Measurements from ENCODE around the gene PLCB2. TPM values are rescaled to one million over a fixed set of nuclear protein-coding genes. Genes with fewer than 3 reads are reported as not detected.

The PLCB2 gene
- total RNA-seq, 2 donors from 2014 or later = 1.9 to 8.4 TPM

GRCh38 chr15:40346579-40347558 is 39.1 kb upstream of the PLCB2 start:
- Histone ChIP-seq H3K4me3 (no peak overlapping the region), H3K27ac (no peak overlapping the region), H3K4me1 (peaks cover 0 to 45% of the 10 kb centered on the region in 2 donors), H3K36me3 (no peaks in the 10 kb centered on the region), H3K9me3 (no peaks in the 10 kb centered on the region), H3K27me3 (no peaks in the 10 kb centered on the region)
- no peak for TF ChIP-seq CTCF (IDR thresholded peaks at IDR 0.05)
- DNase-seq (ENCODE audit: low spot score) = no peak

- H3K9me3 ChIP-seq = no peaks in the 10 kb centered on the region
- TF ChIP-seq CTCF (IDR thresholded peaks at IDR 0.05) = no peak
- DNase-seq (ENCODE audit: low spot score) = no peak
- H3K4me1 ChIP-seq = peaks cover 0 to 53% of the 10 kb centered on the region in 2 donors
- no peak overlapping the region for H3K27ac ChIP-seq
- H3K4me3 ChIP-seq = no peak overlapping the region
- no peaks in the 10 kb centered on the region for H3K36me3 ChIP-seq
- no peaks in the 10 kb centered on the region for H3K27me3 ChIP-seq
These were observed 38.3 kb upstream of the PLCB2 start for GRCh38 chr15:40345867-40346578.

DNA sequence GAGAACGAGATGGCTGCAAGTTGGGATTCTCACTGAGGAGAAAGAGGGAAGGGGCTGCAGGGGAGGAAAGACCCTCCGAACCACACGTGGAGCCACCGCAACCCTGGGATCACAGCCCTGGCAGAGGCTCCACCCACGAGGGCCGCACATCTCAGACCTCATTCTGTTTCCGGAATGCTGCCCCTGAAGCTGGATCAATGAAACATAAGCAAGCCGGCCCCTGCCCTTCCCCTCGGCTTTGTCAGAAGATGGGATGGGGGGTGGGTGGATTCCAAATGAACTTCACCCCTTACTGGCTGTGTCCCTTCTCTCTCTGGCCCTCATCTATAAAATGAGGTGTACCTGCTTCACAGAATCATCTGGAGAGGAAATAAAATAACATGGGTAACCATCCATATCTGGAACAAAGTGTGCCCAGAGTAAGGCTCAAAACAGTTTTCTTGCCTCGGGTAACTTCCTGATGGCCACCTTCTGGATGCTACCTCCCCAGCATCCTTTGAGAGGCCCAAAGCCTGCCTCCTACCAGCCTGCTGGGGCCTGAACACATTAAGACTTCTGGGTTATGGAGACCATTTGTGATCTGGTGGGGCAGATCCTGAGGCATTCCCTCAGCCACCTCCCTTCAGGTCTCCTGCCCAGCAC is 37.6 kb upstream of the PLCB2 start:
- TF ChIP-seq CTCF (IDR thresholded peaks at IDR 0.05) = no peak

DNA sequence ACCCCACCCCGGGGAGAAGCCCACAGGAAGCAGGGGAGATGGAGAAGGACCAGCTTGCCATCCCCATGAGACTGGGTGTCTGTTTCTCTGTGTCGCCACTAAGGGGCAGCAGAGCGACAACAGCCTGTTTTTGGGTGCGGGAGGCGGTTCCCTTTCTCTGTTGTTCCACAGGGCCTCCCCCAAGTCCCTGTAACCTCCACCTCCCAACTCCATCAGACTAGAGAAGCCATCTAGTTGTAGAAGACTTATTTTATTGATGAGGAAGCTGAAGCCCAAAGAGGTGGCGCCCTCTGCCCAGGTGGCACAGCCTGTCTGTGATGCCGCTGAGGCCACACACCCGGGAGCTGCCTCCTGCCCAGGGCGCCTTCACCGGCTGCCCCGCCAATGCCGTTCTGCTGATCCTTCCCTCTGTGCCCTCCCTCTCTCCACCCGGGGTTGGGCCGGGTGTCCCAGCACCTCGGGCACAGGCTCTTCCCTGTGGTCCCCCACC is 36.9 kb upstream of the PLCB2 start:
- H3K27ac ChIP-seq = peak overlapping the region in 1 of 2 donors; percentile 97
- H3K9me3 ChIP-seq = no peaks in the 10 kb centered on the region
- peaks cover 0 to 66% of the 10 kb centered on the region in 2 donors for H3K4me1 ChIP-seq
- no peak for DNase-seq (ENCODE audit: low spot score)
- H3K4me3 ChIP-seq = no peak overlapping the region
- TF ChIP-seq CTCF (IDR thresholded peaks at IDR 0.05) = peak; percentile 35 to 90
- no peaks in the 10 kb centered on the region for H3K36me3 ChIP-seq
- no peaks in the 10 kb centered on the region for H3K27me3 ChIP-seq

More for the DNA sequence above, 37.6 kb upstream of the PLCB2 start:
- no peak for DNase-seq (ENCODE audit: low spot score)
- no peak overlapping the region for H3K4me3 ChIP-seq
- no peaks in the 10 kb centered on the region for H3K36me3 ChIP-seq
- H3K27ac ChIP-seq = no peak overlapping the region
- H3K9me3 ChIP-seq = no peaks in the 10 kb centered on the region
- H3K27me3 ChIP-seq = no peaks in the 10 kb centered on the region
- peaks cover 0 to 59% of the 10 kb centered on the region in 2 donors for H3K4me1 ChIP-seq

GRCh38 chr15:40344217-40344616 is 36.5 kb upstream of the PLCB2 start:
- no peaks in the 10 kb centered on the region for H3K9me3 ChIP-seq
- DNase-seq (ENCODE audit: low spot score) = no peak
- peaks cover 0 to 71% of the 10 kb centered on the region in 2 donors for H3K4me1 ChIP-seq
- H3K36me3 ChIP-seq = no peaks in the 10 kb centered on the region
- H3K27me3 ChIP-seq = no peaks in the 10 kb centered on the region
- H3K4me3 ChIP-seq = no peak overlapping the region
- TF ChIP-seq CTCF (IDR thresholded peaks at IDR 0.05) = no peak
- peak overlapping the region; percentile 42 to 97 for H3K27ac ChIP-seq

Data from right atrium auricular region (tissue), 2 donors.